Cerebellar nuclear complex (tissue), 1 donor: ENCODE measurements around the gene FBRSL1.
A peak's percentile ranks its signal among the peaks of the same experiment; 100 is the strongest.
"Not testable (repeated sequence)": the region's sequence is repeated elsewhere in the genome, so short reads cannot be mapped to it uniquely, and the experiment has no call there.

ENCODE experiments used
- DNase-seq, 2 experiments: peaks; one replicate each; lab custom pipeline; 2025; lab: John Stamatoyannopoulos, UW

Gene FBRSL1

DNA sequence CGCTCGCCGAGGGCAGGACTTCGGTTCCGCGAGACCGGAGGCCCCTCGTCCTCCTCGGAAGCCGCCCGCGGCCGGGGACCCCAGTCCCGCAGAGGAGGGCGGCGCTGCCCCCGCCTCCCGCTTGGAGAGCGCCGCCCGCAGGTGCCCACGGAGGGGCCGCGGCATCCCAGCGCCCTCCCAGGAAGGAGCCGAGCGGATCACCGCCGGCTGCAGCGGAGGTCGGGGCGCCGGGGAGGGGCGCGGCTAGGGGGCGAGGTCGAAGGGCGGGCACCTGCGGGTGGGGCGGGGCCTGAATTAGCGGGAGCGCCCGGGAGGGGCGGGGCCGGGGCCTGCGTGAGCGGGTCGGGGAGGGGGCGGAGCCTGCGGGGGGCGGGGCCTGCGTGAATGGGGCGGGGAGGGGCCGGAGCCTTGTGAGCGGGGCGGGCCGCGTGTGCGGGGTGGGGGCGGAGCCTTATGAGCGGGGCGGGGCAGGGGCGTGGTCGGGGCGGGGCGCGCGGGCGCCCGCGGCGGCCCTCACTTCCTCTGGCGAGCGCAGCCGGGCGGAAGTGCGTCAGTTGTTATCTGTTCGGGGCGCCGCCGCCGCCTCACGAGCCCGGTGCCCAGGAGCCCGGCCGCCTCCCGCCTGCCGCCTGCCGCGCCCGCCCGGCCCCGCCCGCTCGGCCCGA, at the start of gene FBRSL1:
Gene FBRSL1 (plus strand): TSS at position 550 of the 665 bp plus-strand sequence.
- peak in 1 of 2 experiments; percentile 34 for DNase-seq

DNA sequence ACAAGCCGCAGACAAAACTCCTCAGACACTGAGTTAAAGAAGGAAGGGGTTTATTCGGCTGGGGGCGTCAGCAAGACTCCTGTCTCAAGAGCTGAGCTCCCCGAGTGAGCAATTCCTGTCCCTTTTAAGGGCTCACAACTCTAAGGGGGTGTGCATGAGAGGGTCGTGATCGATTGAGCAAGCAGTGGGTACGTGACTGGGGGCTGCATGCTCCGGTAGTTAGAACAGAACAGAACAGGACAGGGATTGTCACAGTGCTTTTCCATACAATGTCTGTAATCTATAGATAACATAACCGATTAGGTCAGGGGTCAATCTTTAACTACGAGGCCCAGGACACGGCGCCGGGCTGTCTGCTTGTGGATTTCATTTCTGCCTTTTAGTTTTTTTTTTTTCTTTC, 49.5 kb upstream of the FBRSL1 start:
- not testable (repeated sequence) for DNase-seq

DNA sequence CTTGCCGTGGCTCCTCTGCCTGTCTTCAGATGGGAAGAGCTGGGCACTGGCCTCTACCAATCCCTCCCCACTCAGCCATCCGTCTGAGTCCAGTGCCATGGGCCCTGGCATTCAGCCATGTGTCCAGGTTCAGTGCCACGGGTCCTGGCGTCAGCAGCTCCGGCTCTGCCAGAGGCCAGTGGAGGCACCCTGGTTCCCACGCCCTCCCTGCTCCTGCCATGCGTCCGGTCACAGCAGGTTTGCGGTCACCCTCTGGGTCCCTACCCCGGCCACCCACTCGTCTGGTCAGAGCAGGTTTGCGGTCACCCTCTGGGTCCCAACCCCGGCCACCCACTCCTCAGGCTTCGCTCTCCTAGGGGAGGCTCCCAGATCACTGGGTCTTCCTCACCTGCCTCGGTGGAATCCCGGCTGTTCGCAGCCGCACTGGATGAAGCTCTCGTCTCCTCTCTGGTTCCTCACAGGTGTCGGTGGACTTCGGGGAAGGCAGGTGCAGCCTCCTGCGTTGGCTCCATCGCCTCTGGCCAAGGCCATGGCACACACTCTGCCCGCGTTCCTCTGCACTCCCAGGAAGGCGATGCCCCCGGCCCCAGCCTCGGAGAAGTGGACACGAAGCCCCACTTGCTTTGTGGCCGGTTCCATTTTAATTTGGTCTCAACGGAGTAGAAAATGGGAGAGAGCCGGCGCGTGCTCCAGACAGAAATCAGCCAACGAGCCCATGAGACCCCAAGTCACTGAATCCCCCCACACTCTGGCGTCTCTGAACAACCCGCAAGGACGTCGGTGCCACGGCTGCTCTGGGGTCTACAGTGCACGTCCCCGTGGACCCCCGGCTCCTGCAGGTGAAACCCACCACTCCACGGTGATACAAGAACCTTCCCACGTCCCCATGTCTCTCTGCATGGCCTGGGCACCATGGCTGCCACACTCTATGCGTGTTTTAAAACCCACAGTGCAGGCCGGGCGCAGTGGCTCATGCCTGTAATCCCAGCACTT, 47.8 kb upstream of the FBRSL1 start:
- DNase-seq: peak in 1 of 2 experiments; percentile 17

DNA sequence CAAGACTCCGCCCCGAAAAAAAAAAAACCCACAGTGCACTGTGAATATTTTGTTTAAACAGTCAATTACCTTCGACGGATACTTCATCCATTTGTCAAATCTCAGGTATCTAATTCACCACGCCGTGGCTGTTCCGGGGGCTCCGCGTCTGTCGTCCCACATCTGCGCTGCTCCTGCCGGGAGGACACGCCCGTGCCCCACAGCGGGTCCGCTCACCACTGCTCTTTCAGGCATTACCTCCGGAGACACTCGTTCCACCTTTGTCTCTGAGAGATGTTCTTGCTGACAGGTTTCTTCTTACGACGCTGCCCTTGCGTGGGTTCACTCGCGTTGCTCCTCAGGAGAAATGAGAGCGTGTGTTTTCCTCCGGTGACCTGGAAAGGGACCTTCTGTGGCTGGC, 46.9 kb upstream of the FBRSL1 start:
- DNase-seq: no peak

DNA sequence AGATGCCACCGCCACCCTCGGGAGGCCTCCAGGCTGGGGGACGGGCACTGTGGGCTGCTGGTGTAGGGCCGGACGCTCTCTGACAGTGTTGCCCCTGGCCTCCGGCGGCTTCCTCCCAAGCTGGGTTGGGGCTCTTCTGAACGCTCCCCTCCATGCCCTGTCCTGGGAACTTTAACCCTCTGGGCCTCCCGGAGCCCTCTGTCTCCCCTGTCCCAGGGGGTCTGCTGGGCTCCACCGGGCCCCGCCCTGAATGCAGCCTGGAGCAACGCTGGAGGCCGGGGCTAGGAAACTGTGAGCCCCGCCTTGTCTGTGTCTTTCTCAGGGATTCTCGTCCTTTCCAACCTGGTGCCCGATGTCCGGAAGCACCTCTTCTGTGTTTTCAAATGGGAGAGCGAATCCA, 45.7 kb upstream of the FBRSL1 start:
- no peak for DNase-seq

DNA sequence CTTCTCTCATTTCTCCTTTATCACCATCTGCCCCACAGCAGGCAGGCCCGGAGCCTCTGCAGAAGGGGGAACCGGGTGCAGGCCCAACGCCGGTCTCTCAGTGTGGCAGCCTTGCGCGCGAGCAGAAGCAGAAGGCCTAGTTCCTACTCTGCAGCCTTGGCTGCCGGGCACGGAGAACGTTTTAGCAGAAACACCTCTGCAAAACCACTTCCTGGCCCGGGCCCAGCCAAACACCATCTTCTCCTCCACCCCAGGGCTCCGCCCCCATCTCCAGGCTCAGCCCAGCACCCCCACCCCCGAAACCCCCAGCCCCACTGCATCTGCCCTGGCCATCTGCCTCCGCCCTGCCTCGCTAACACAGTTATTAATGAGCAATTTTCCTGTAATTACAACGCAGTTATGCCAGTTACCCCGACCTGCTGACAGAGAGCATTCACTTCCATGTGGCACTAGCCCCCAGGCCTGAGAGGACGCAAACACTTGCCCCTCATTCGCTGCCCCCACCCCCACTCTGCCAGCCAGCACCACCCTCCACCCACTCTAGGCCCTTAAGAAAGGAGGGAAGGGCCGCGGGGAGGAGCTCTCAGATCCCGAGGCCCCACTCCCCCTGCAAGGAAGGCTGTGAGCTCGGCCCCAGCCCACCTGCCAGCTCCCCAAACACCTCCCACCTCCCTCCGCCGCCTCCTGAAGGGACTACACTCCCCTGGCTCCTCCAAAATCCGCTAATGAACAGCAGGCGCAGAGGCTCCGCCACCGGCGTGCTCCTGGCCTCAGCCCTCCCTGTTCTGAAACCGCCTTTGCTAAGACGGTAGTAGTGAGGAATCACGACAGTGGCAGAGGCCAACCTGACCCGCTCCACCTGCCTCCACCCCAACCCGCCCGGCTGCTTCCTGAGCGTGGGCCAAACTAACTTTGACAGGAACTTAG, 44.7 kb upstream of the FBRSL1 start:
- no peak for DNase-seq

DNA sequence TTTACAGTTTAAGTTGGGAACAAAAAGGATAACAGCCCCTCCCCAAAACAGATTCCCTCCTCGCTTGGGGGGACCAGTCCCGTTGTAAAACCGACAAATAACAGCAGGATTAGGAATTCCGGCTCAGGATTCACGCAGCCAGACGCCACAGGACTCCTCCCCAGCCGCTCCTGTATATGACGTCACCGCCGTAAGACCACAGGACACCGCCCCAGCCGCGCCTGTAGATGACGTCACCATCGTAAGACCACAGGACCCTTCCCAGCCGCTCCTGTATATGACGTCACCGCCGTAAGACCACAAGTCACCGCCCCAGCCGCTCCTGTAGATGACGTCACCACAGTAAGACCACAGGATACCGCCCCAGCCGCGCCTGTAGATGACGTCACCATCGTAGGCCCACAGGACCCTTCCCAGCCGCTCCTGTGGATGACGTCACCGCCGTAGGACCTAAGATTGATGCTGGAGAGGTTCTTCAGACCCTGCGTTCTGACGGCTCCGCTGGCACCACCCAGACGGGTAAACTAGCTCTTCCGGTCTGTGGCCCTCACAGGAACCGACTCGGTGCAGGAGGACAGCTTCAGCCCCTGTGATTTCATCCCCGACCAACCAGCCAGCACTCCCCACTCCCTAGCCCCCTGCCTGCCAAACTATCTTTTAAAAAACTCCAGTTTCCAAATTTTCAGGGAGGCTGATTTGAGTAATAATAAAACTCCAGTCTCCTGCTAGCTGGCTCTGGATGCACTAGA, 43.9 kb upstream of the FBRSL1 start:
- no peak for DNase-seq

DNA sequence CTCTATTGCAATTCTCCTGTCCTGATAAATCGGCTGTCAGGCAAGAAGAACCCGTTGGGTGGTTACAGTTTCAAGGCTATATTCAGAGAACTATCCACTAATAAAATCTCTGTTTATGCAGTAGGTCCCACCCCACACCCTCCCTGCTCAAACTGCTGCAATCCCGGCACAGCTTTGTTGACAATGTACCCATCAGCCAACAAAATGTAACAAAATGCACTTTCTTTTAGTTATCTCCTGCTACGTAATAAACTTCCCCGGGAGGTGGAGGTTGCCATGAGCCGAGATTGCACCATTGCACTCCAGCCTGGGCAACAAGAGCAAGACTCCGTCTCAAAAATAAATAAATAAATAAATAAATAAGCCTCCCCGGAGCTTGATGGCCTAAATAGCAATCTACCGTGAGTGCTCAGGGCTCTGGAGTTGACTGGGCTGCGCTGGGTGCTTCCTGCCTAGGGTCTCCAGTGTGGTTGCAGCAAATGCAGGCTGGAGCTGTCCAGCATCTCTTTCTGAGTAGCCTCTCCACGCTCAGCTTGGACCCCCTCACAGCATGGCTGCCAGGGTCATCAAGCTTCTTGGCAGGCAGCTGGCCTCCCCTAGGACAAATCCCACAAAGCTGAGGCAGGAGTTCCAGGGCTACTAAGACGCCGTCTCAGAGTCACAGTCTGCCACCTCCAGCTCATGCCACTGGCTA, 43.2 kb upstream of the FBRSL1 start:
- DNase-seq: no peak

DNA sequence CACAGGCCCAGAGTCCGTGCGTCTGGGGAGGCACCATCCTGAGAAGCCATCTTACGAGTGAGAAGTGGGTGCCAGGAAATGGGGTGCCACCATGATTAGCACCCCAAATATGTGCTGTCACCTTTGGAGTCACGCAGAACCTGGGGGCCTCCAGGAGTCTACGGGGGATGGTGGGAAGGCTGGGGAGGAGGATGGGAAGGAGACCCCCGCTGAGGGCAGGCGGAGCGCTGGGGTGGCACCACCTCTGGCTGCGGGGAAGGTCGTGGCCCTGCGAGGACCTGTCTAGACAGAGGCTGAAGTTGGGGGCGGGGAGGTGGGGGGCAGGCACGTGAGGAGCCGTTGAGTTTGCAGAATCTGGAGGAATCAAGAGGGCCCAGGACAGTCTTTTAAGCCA, 42.6 kb upstream of the FBRSL1 start:
- DNase-seq: no peak

DNA sequence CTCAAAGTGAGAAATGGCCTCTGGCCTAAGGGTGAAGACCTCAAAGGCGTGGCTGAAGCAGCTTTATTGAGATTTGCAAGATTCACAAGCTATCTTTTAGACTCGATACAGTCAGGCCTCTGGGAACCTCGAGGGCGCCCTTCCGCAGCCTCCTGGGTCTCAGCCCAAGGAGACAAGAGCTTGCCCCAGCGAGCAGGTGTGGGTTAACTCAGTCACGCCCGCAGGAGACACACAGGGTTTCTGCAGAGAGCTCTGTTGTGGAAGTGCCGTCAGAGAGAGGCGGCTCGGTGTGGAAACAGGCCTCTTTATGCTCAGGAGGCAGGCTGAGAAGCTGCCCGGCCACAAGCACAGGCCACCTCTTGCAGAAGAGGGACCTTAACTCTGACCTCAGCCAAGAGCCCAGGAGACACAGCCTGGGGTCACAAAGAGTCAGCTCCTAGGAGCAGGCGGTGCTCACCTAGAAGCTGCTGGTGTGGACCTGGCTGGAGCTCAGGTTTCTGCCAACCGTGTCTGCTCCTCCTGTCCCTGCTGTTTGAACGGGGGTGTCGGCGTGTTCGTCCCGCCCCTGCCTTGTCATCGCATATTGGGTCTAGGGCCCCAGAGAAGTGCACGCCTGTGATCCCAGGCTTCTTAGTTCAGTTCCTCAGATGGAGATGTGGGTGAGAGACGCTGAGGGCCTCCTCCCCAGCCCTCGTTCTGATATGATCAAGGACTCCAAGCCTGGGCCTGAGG, 42.1 kb upstream of the FBRSL1 start:
- no peak for DNase-seq

DNA sequence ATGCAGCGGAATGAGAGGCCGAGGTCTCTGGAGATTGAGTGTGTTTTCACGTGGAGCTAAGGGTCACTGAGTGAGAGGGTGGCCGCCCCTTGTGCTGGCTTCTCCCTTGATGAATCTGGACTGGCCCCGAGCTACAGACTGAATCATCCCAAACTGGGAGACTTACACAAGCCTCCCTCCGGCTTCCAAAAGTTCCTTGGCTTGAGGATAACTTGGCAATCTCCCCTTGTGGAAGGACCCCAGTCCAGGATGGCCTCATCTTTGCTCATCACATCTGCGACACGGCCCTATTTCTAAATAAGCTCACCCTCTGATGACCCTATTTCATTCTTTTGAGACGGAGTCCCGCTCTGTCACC, 41.5 kb upstream of the FBRSL1 start:
- no peak for DNase-seq

DNA sequence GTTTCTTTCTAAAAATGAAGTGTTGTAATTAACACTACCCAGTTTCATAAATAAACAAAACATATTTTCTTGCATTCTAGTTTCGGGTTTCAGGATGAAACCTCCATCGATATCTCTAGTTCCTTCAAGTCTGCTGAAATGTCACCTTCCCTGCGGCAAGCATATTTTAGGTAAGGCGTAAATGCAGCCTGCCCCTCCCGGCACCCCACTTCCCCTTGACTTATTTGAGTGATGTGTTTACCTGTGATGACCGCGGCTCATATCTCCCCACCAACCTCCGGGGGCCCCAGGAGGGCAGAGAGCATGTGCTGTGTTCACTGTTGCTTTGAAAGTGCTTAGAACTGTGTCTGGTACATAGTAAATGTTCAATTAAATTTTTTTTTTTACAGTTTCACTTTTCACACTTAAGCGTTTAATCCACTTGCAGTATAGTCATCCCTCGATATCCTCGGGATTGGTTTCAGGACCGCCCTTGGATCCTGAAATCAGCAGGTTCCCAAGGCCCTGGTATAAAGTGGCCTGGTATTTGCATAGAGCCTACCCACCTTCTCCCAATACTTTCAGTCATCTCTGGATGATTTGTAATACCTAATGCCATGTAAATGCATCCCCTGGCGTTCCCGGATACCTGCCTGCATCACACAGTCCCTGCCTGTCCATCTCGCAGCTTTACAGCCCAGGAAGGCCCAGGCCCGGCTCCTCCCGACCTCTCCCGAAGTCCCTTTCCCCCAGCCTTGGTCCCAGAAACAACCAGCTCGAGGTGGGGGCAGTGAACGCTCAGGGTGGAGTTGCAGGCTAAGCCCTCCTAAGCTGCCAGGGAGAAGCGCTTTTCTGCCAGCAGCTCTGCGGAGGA, 40.2 kb upstream of the FBRSL1 start:
- no peak for DNase-seq

DNA sequence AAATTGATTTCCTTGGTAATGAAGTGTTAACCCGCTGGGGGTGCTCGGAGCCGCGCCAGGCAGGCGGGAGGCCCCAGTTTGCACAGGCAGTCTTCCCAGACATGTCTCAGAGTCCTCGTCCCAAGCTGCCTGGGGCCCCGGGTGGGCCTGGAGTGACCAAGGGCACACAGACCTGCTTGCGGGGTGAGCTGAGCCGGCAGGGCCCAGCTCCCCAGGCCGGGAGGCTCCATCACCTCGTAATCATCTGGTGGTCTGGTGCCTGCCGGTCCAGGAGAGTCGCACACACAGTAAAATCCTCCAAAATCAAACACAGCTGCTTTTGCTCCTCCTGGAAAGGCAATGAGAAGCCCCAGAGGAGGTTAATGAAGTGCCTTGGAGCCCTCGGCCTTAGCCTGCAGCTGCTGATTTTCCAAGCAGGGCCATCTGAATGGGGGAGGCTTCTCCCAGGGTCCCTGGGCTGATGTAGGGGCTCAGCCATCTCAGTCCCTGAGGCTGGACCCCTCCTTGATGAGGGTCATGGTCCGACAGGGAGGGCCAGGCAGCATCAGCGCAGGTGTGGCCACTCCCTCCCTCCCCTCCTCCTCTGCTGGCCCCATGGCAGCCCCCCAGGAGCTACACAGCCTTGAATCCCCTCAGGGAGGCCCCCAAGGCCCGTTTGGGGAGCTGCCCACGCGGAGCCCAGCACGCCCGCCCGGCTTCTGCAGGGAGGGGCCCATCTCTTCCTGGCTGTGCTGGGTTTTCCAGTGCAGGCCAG, 39.4 kb upstream of the FBRSL1 start:
- no peak for DNase-seq

DNA sequence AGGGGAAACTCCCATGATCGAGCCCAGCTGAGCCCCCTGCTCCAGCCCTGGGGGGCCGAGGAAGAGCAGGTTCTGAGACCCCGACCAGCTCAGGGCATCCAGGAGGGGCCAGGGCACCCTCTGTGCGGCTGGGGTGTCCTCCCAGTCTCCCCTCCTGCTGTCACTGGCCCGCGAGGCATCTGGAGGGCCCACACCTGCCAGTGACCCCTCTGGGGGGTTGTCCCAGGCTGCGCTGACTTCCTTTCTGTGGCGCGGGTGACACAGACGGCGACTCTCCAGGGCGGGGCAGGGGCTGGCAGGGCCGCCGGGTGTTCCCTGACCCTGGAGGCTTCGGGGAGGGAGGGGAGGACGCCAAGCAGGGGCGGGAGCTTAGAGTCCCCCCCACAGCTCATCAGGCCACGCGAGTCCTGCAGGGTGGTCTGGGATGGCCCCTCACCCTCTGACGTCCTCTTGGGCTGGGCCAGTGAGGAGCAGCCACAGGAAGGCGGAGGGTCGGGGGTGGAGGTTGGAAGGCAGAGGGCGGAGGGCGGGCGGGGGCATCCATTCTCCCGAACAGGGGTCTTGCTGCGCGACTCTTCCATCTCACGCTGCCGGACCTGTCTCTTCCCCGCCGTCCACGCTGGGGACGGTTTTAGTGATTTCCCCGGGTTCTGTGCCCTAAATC, 38.6 kb upstream of the FBRSL1 start:
- no peak for DNase-seq

DNA sequence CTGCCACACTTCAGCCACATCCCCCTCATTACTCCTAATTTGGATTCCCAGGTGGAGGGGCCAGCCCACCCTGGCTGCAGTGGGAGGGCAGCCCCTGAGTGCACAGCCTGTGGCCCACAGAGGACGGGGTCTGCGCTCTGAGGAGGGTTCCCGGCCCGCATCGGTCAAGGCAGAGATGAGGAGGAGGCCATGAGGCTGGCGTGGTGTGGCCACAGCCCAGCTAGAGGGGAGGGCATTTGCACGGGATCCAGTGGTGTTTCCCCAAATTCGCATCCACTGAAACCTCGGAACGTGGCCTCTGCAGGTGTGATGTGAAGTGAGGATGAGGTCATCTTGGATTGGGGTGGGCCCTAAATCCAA, 38.1 kb upstream of the FBRSL1 start:
- no peak for DNase-seq

DNA sequence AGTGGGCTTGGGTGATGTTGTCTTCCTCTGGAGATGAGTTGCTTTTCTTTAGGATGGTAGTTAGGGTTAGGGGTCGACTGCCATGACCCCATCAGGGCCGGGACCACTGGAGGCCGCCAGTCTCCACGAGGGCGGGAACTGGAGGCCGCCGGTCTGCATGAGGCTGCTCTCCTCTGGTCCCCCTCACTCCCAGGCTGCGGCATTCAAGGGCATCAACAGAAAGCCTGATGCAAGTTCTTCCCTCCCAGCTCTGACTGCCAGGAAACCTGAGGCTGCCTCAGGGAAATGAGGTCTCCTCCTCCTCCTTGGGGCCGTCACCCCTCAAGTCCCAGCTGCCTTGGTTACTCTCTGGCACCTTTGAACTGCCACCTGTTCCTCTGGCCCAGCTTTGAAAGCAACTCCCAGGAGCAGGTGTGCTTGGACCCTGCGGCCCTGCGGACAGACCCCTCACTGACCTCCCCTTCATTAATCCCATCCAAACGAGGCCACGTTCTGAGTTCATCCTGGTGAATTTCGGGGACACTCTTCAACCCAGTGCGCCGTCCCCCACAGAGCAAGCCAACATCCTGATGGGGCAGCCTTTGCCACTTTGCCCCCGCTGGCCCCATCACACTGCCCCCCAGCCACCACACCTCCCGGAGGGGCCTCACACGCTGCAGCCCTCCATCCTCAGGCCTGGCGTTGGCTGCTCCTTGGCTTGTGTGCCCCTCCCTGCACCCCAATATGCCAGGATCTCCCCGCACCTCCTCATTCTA, 37.2 kb upstream of the FBRSL1 start:
- no peak for DNase-seq
